ENCODE measurements around the gene HMX2.

Gene HMX2

DNA sequence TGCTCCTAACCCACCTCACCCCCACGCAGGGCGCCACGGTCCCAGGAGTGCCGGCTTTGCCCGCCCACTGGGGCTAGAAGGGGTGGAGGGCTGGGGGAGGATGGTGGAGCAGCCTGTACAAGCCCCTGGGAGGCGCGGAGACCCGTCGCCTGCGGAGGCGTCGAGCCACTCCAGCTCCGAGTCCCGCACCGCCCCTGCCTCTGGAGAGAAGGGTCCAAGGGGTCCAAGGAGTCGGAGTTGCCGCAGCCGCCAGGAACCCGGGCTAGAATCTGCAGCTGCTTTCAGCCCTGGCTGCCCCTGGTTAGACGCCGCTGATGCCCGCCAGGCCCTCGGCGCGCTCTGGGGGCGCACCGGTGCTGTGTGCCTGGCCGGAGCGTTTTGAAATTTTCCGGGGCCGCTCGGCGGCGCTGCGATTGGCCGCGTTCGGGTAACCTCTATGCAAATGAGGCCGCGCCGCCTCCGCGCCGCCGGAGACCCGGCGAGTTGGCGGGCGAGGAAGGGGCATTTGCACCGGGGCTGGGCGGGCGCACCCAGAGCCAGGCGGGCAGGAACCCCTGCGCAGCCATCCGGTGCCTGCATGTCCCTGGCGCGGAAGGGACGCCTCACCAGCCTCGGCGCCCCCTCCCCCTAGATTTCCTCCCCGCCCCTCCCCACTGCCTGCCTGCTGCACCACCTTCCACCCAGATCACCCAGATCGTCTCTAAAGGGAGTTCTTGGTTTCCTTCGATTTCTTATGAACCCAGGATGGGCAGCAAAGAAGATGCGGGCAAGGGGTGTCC is at the start of gene HMX2:
Gene HMX2, plus strand, starts transcription at position 502 of the 779 bp plus-strand sequence. Its CDS starts 243 bp downstream, at position 745.
- no peak for DNase-seq (ENCODE audit: extremely low read depth in 1 of 2, low read depth in 1 of 2)

- no peak for DNase-seq (ENCODE audit: extremely low read depth in 1 of 2, low read depth in 1 of 2)
Observed at GRCh38 chr10:123100030-123100762, 47.7 kb upstream of the HMX2 start.

DNA sequence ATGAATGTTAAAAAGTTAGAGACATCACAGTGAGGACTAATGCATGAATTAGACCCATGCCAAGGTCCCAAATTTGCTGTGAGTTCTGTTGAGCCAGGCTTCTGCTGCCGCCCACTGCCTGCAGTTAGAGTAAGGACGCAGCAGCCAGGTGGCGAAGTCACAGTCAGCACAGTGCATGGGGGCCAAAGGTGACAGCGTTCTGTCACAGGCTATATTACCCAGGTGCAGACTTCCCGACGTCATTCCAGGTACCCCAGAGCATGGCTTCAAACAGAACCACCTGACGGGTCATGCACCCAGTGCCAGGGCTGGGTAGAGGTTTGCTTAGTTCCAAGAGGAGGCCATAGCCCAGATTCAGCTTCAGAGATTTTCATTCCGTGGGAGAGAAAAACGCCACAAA is 46.1 kb upstream of the HMX2 start:
- no peak for DNase-seq (ENCODE audit: extremely low read depth in 1 of 2, low read depth in 1 of 2)

- no peak for DNase-seq (ENCODE audit: extremely low read depth in 1 of 2, low read depth in 1 of 2)
Observed at GRCh38 chr10:123102673-123103072, 45.3 kb upstream of the HMX2 start.

DNA sequence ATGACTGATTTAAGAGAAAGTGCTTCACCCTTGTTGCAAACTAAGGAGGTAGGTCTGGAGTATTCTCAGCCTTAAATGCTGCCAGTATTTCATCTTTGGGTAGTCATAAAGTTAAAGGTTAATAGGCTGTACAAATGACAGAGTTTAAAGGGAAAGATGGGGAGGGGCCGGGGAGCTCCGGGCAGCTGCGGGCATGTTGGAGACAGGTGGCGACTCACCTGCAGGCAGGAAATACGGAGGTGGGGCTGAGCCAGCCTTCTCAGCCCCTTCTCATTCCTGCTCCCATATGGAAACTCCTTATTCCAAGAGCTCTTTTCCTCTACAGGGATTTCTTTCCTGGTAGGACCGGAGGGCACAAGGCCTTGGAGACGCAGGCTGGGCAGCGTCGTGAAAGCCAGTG is 44.0 kb upstream of the HMX2 start:
- no peak for DNase-seq (ENCODE audit: extremely low read depth in 1 of 2, low read depth in 1 of 2)

DNA sequence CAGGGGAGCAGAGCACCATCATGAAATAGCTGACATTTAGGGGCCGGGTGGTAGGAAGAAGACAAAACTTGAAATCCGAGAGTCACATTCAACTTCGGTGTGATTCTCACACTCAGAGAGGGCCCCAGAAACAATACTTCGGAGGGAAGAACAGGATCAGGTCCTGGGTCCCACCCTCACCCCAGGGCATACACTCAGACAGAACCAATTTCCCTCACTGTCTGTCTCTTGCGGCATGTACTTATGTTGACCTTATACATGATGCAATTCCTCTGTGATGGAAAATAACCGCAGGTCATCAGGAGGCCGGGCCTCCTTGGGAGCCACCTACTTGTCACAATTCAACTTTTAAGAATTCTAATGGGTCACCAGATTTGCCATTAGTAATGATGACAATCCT is 38.5 kb upstream of the HMX2 start:
- no peak for DNase-seq (ENCODE audit: extremely low read depth in 1 of 2, low read depth in 1 of 2)

DNA sequence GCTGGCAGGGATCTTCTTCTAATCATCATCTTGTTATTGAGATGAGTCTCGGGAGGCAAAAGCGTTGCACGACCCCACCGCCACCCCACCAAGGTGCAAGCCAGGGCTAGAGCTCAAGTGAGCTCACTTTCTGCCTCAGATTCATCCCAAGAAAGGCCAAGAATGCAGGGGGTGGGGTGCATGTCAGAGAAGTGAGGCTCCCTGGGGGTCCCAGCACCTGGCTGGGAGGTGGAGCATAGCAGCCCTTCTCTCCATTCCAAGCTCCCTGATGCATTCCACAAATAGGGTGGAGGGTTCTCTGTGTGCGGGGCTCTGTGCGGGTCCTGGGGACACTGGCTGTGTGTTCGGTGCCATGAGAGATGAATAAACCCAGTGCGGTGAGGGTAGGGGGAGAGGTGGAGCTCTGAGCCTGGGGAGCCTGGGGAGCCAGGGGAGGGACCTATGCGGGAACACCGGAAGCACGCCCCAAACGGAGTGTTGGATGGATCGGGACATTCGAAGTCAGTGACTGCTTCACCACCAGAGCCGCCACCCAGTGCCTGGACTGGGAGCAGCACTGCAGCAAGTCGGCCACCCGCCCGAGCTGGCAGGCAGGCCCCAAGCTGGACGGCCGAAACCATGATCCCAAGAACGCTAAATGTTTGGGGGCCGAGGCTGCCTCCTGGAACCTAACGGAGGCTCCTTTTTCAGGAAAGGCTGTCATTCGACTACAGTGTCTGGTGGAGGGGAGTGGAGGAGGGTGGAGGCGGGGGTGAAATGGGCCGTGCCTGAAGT is 30.1 kb upstream of the HMX2 start:
- no peak for DNase-seq (ENCODE audit: extremely low read depth in 1 of 2, low read depth in 1 of 2)

DNA sequence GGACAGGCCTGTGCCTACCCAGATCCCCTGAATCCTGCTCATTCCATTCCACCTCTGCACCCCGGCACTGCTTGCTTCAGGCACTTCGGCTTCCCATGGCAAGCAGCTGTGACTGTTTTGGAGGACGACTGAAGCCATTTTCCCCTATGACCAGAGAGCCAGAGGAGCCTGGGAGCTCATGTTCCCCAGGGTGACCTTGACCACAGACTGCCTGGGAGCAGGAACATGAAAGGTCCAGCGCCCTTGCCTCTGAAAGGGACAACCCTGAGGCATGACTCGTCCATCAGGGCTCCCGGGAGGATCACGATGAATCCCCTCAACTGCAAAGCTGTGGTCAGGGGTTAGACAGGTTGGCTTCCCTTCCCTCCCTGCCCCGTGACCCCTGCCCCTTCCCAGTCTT is 28.9 kb upstream of the HMX2 start:
- no peak for DNase-seq (ENCODE audit: extremely low read depth in 1 of 2, low read depth in 1 of 2)

DNA sequence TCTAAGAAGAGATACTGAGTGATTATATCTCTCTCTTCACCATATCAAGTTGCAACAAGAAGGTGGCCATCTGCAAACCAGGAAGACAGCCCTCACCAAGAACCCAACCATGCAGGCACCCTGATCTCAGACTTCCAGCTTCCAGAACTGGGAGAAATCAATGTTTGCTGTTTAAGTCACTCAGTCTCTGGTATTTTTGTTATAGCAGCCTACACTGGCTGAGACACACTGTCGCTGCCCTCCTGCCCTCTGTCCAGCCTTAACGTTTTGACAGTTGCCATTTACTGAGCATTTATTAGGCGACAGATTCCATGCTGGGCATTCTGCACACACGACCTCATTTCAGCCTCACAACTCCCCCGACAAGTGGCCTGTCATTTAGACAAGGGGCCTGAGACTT is 21.7 kb upstream of the HMX2 start:
- no peak for DNase-seq (ENCODE audit: extremely low read depth in 1 of 2, low read depth in 1 of 2)

- DNase-seq (ENCODE audit: extremely low read depth in 1 of 2, low read depth in 1 of 2): no peak
Observed at GRCh38 chr10:123129618-123130271, 18.2 kb upstream of the HMX2 start.

- DNase-seq (ENCODE audit: extremely low read depth in 1 of 2, low read depth in 1 of 2): peak; percentile 76 to 78
Observed at GRCh38 chr10:123132576-123133477, 15.1 kb upstream of the HMX2 start.

GRCh38 chr10:123133541-123134342 is 14.2 kb upstream of the HMX2 start:
- DNase-seq (ENCODE audit: extremely low read depth in 1 of 2, low read depth in 1 of 2): no peak

GRCh38 chr10:123134343-123134914 is 13.5 kb upstream of the HMX2 start:
- no peak for DNase-seq (ENCODE audit: extremely low read depth in 1 of 2, low read depth in 1 of 2)

DNA sequence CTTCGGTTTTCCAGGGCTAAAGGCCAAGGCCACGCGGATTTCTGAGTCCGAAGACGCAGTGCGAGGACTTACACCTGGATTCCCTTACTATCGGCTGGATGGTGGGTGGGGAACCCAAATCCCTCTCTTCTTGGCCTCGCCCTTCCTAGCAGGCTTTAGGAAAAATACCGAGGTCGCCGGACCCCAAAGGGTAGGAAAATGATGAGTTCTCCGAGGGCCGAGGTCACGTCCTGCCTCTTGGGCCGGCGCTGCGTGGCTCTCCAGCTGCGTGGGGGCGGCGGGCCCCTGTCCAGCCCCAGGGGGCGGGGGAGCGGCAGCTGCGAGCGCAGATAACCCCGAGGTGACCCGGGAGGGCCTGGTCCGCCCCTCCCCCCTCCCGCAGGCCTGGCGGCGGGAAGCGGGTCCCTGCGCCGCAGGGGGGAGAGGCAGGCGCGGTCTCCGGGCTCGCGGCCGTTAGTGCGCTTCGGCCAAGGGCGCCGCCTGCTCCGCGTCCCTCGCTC is 13.0 kb upstream of the HMX2 start:
- DNase-seq (ENCODE audit: extremely low read depth in 1 of 2, low read depth in 1 of 2): no peak

DNA sequence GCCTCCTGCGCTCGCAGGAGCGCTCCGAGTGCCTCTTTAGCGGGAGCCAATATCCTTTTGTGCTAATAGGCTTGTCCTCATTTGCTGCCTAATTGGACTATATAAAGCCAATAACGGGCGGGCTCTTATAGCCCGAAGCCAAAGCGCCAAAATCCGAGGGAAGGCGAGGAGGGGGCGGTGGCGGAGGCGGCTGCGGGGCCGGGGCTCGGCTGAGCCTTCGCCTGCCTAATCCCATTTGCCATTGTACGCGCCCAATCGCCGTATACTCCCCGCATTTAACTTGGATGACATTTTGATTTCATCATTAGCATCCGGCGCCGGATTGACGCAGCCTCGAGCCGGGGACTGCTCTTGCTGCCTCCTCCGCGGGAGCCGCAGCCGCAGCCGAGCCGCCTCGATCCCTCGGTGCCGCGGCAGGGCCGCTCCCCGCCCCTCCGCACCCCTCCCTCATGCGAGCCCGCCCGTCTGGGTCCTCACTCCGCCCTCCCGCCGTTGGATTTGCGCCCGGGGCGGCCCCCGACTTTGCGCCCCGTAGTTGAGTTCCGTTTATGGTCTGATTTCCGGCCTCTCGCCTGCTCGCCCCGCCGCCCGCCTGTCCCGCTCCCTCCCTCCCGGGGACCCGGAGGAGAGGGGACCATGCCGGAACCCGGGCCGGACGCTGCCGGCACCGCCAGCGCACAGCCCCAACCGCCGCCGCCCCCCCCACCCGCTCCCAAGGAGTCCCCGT is 12.4 kb upstream of the HMX2 start, which contains the start of gene HMX3:
Gene HMX3, plus strand, starts transcription at position 556 of the 727 bp plus-strand sequence. Its CDS starts 81 bp downstream, at position 637.
- DNase-seq (ENCODE audit: extremely low read depth in 1 of 2, low read depth in 1 of 2): no peak

DNA sequence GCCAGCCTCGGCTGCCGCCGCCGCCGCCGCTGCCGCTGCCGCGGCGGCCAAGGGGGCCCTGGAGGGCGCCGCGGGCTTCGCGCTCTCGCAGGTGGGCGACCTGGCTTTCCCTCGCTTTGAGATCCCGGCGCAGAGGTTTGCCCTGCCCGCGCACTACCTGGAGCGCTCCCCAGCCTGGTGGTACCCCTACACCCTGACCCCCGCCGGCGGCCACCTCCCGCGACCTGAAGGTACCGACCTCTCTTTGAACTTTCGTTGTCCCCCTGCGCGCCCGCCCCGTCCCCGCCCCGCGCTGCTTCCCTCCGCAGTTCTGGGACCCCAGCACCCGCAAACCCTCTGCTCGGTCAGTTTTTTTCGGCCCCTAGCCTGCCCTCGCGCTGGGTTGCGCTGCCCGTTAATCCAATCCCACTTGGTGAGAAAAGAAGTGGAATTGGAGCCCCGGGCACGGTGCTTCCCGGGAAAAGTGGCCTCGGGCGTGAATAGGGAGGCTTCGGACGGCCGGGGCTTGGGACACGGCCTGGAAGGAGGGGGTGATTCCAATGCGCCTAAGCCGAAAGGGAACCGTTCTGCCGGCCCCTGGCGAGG is 11.6 kb upstream of the HMX2 start:
- DNase-seq (ENCODE audit: extremely low read depth in 1 of 2, low read depth in 1 of 2): no peak

- no peak for DNase-seq (ENCODE audit: extremely low read depth in 1 of 2, low read depth in 1 of 2)
Observed at GRCh38 chr10:123136806-123137642, 10.9 kb upstream of the HMX2 start.
